ENCODE results near the gene PDCD7.
"Not testable (repeated sequence)": the region's sequence is repeated elsewhere in the genome, so short reads cannot be mapped to it uniquely, and the experiment has no call there.

DNA sequence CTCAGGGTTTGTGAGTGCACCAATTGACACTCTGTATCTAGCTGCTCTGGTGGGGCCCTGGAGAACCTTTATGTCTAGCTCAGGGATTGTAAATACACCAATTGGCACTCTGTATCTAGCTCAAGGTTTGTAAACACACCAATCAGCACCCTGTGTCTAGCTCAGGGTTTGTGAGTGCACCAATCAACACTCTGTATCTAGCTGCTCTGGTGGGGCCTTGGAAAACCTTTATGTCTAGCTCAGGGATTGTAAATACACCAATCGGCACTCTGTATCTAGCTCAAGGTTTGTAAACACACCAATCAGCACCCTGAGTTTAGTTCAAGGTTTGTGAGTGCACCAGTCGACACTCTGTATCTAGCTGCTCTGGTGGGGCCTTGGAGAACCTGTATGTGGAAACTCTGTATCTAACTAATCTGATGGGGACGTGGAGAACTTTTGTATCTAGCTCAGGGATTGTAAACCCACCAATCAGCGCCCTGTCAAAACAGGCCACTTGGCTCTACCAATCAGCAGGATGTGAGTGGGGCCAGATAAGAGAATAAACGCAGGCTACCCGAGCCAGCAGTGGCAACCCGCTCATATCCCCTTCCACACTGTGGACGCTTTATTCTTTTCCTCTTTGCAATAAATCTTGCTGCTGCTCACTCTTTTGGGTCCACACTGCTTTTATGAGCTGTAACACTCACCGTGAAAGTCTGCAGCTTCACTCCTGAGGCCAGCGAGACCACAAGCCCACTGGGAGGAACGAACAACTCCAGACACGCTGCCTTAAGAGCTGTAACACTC lies 57.8 kb downstream of the PDCD7 start:
- TF ChIP-seq REST (IDR thresholded peaks at IDR 0.05; ENCODE audit: borderline replicate concordance in 1 of 2, low read depth in 1 of 2, low read length in 2 of 2); TEAD3 (CRISPR knock-in tag; optimal IDR thresholded peaks at IDR 0.05; ENCODE audit: borderline replicate concordance): not testable (repeated sequence)

Measured in HepG2 (cell line).